CD1c-positive myeloid dendritic cell (primary cell): ENCODE results near the gene SMIM36.
"Not testable (repeated sequence)": the region's sequence is repeated elsewhere in the genome, so short reads cannot be mapped to it uniquely, and the experiment has no call there.

Experiments used
- DNase-seq: peaks from one replicate; pipeline ENCODE4 v3.0.0-alpha.2; 2016; ENCODE audit errors: extremely low spot score

The SMIM36 gene

DNA sequence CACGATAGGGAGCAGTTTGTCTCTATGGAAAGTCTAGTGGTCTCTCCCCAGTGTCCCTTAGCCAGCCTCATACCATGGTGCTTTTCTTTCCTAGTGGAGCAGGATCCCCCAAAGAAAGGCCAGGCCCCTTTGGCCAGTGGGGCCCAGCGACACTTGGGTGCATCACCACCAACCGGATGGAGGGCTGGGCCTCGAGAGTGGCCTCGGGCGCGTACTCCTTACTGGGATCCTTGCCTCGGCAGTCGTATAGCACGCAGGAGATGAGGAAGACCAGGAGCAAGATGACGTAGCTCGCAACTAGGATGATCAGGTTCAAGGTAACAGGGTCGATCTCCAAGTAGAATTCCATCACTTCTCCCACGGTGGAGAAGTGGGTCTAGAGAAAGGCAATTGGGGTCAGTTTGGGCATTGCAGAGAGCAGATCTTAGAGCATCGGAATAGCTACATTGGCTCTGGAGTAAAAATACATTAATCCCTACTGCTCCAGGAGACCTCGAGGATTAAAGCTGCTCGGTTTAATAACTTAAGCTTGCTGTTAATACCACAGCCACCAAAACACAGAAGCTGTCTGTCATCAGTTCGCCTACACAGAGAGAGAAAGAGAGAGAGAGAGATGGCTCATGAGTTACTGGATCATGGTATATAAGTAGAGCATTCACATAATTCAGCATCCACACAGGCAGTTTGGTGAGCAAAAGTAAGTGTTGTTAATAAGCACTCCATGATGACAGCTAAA, at the start of gene SMIM36:
TSS of gene SMIM36 (minus strand) at position 467 of the 736 bp plus-strand sequence.
- no peak for DNase-seq

- no peak for DNase-seq
Observed at GRCh38 chr17:55555772-55556171, 44.5 kb upstream of the SMIM36 start.

GRCh38 chr17:55549140-55549539, 37.9 kb upstream of the SMIM36 start:
- no peak for DNase-seq

DNA sequence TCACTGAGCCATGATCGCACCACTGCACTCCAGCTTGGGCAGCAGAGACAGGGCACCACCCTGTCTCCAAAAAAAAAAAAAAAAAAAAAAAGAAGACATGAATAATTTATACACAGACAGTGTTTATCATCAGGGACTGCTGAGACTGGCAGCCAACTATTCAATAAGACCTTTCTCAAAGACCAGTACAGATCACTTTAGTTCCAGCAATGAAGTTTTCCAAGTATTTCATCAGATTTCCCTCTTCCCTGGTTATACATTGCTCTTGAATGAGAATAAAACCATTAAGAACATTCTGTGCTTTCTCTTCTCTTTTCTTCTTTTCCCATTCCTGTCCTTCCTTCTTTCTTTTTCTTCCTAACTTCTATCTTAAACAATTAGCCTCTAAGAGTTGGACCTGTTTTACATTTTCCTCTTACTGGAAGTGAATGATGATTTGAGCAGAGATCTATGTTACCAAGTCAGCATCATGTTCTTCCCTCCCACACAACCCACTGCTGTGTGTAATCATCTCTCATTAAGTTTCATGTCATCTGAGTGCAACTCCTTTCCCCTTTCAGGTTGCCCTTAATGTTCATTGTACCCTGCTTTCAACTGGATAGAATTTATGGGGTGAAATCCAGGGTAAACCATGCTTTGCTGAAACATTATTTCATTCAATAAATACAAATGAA, 35.9 kb upstream of the SMIM36 start:
- peak; percentile 68 for DNase-seq

GRCh38 chr17:55546481-55546880, 35.2 kb upstream of the SMIM36 start:
- DNase-seq, result peak; percentile 90

GRCh38 chr17:55545806-55546205, 34.6 kb upstream of the SMIM36 start:
- DNase-seq, result peak; percentile 56

- no peak for DNase-seq
Observed at GRCh38 chr17:55543709-55544108, 32.5 kb upstream of the SMIM36 start.

GRCh38 chr17:55540414-55541091, 29.3 kb upstream of the SMIM36 start:
- DNase-seq, result no peak

GRCh38 chr17:55536205-55536604, 25.0 kb upstream of the SMIM36 start:
- no peak for DNase-seq

GRCh38 chr17:55533608-55534007, 22.4 kb upstream of the SMIM36 start:
- no peak for DNase-seq

GRCh38 chr17:55532670-55533069, 21.4 kb upstream of the SMIM36 start:
- DNase-seq, result no peak

DNA sequence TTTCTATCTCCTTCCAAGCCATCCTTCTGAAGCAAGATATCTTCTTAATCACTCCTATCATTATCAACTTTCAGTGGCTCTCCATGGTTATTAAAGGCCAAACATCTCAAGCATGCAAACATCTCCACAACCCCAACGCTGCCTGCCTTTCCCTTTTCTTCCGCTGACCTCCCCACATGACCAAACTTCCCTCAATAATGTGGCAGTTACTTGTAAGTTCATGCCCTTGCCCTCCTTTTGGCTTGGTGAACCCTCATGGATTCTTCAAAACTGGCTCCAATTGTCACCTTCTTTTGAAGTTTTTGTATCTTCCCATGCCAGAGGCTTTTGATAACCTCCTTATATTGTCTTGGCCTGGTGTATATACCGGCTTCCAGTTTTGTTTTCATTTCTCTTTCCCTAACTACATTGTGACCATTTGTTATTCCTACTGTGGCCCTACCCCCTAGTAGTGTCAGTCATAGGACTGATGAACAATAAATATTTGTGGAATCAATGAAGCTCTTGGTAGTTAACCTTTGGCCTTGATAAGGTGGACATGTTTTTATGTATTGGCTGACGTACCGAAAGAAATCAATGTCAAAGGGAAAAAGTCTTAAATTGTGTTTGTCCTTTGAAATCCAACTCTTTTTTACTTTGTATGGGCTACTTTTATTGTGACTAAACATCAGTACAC, 19.9 kb upstream of the SMIM36 start:
- DNase-seq, result no peak

- no peak for DNase-seq
Observed at GRCh38 chr17:55530064-55530463, 18.8 kb upstream of the SMIM36 start.

DNA sequence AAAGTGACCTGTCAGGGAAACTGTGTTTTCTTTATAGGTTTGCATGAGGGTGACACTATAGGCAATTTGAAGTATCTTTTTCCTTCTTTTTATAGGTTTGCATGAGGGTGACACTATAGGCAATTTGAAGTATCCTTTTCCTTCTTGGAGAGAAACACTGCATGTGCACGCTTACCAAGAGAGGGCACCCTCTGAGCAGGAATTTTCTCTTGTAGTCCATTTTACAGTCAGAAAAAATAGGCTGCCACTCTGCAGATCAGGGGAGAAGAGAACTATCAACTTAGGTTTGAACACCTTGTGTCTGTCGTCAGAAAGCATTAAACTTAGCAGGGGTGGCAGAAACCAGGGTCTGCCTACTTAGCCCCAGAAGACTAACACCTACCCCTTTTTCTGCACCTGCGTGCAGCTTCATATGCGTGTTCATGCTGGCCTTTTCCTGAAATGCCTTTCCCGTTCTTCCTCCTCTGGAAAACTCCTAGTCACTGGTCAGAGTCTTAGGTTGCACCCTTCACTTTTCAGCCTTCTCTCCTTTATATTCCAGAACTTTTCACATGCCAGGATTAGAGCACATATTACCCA, 16.4 kb upstream of the SMIM36 start:
- peak; percentile 41 for DNase-seq

- DNase-seq, result no peak
Observed at GRCh38 chr17:55524440-55525220, 13.4 kb upstream of the SMIM36 start.

- not testable (repeated sequence) for DNase-seq
Observed at GRCh38 chr17:55523032-55523431, 11.8 kb upstream of the SMIM36 start.

GRCh38 chr17:55521186-55521585, 9.9 kb upstream of the SMIM36 start:
- DNase-seq, result peak; percentile 62

DNA sequence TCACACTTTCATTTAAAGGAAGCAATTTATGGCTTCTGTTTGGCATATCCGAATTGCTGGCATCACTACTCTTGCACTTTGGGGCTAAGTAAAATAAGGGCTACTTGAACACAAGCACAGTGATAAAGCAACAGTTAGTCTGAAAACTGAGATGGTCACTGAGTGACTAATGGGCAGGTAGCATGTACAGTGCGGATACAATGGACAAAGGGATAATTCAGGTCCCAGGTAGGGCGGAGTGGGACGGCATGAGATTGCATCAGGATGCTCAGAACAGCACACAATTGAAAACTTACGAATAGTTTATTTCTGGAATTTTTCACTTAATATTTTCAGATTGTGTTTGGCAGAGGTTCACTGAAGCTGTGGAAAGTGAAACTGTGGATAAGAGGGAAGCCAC, 9.2 kb upstream of the SMIM36 start:
- DNase-seq, result no peak

DNA sequence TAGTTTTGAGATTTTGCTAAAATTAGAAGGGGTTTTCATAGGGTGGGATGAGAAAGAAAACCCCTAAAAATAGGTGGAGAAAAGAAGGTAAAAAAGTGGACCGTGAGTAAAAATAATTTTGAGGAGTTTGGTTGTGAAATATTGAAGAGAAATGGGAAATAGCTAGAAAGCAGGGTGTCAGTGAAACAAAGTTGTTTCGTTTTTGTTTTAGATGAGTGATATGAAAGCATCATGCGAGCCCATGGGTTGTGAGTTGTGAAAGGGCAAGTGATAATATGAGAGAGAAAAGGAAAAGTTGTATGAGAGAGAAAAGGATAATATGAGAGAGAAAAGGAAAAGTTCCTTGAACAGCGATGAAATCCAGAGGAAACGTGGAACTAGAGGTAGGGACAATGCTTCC, 7.3 kb upstream of the SMIM36 start:
- DNase-seq, result no peak

GRCh38 chr17:55513885-55514590, 2.8 kb upstream of the SMIM36 start:
- peak; percentile 83 for DNase-seq
